HG03108 (cell line): ENCODE data around the gene CTNS.

Experiments used
- ATAC-seq: cut with Tn5 transposase; IDR thresholded peaks from one replicate; pipeline ENCODE4 v1.9.1; 2021; ENCODE audit warnings: moderate library complexity; ENCODE audit not compliant: unreplicated experiment

Gene CTNS

GRCh38 chr17:3622977-3623594, 13.5 kb upstream of the CTNS start:
- no peak for ATAC-seq

GRCh38 chr17:3626831-3627768, 9.5 kb upstream of the CTNS start:
- ATAC-seq, result no peak

GRCh38 chr17:3627769-3628167, 8.8 kb upstream of the CTNS start:
- no peak for ATAC-seq

GRCh38 chr17:3630781-3631180, 5.8 kb upstream of the CTNS start:
- ATAC-seq, result no peak

GRCh38 chr17:3632287-3632686, 4.3 kb upstream of the CTNS start:
- ATAC-seq, result no peak

GRCh38 chr17:3635474-3636153, 946 bp upstream of the CTNS start:
- no peak for ATAC-seq

- no peak for ATAC-seq
Observed at GRCh38 chr17:3636908-3637373, 381 bp downstream of the CTNS start.

- no peak for ATAC-seq
Observed at GRCh38 chr17:3639981-3640596, 3.5 kb downstream of the CTNS start.

GRCh38 chr17:3641014-3641413, 4.5 kb downstream of the CTNS start:
- no peak for ATAC-seq

GRCh38 chr17:3641717-3642486, 5.3 kb downstream of the CTNS start:
- ATAC-seq, result no peak

- no peak for ATAC-seq
Observed at GRCh38 chr17:3643889-3644349, 7.4 kb downstream of the CTNS start.

- ATAC-seq, result no peak
Observed at GRCh38 chr17:3645310-3645709, 8.8 kb downstream of the CTNS start.

GRCh38 chr17:3647251-3647650, 10.7 kb downstream of the CTNS start:
- no peak for ATAC-seq

- ATAC-seq, result no peak
Observed at GRCh38 chr17:3647769-3648555, 11.4 kb downstream of the CTNS start.

GRCh38 chr17:3655766-3656165, 19.2 kb downstream of the CTNS start:
- ATAC-seq, result no peak

GRCh38 chr17:3656353-3656752, 19.8 kb downstream of the CTNS start:
- ATAC-seq, result no peak

GRCh38 chr17:3656755-3657587, 20.4 kb downstream of the CTNS start:
- no peak for ATAC-seq

- ATAC-seq, result no peak
Observed at GRCh38 chr17:3657588-3657869, 21.0 kb downstream of the CTNS start.
